Breast epithelium (tissue), 4 donors: ENCODE data around the gene KCTD2. TPM values are rescaled to one million over a fixed set of nuclear protein-coding genes. Genes with fewer than 3 reads are reported as not detected.

Experiments used
- DNase-seq, 2 donors: peaks; one replicate each; pipeline ENCODE4 v3.0.0-alpha.2; 2019; ENCODE audit warnings: low spot score in 2 of 2
- H3K27ac ChIP-seq, 2 donors: fragments of 200-600 bp; sonication (generic) in 1 of 2; one replicate each; pipeline ENCODE4 v1.5.1; 2016 to 2019; ENCODE audit warnings: mild to moderate bottlenecking in 1 of 2
- H3K27me3 ChIP-seq, 2 donors: fragments of 200-600 bp; sonication (generic) in 1 of 2; one replicate each; pipeline versions ENCODE4 v1.5.1 to v1.6.0; 2017 to 2019; ENCODE audit warnings: control low read depth in 1 of 2, mild to moderate bottlenecking in 1 of 2
- H3K36me3 ChIP-seq: fragments of 200-600 bp; one replicate; pipeline ENCODE4 v1.5.1; 2019
- H3K4me1 ChIP-seq, 2 donors: fragments of 200-600 bp; sonication (generic); one replicate each; pipeline ENCODE4 v1.5.1; 2016 to 2019; ENCODE audit warnings: control low read depth in 1 of 2
- H3K4me3 ChIP-seq, 3 donors: fragments of 200-600 bp; sonication (generic); 1 replicate in 2 of 3; 2 replicates in 1 of 3; pipeline ENCODE4 v1.5.1; 2016 to 2019; ENCODE audit warnings: mild to moderate bottlenecking in 3 of 3, moderate library complexity in 2 of 3
- H3K9me3 ChIP-seq, 2 donors: fragments of 200-600 bp; sonication (generic) in 1 of 2; one replicate each; pipeline ENCODE4 v1.5.1; 2016 to 2019; ENCODE audit warnings: control low read depth in 1 of 2
- CTCF ChIP-seq, 3 donors: fragments of 450-650 bp; IDR thresholded peaks; one replicate each; pipeline ENCODE4 v1.5.1; 2016 to 2017; ENCODE audit warnings: antibody characterized with exemption in 3 of 3, mild to moderate bottlenecking in 3 of 3, moderate library complexity in 3 of 3
- POLR2A ChIP-seq: fragments of 450-650 bp; IDR thresholded peaks from one replicate; pipeline ENCODE4 v1.6.1; 2016; ENCODE audit warnings: antibody characterized with exemption, mild to moderate bottlenecking, moderate library complexity
- POLR2AphosphoS5 ChIP-seq, 3 donors: sonication (generic); formaldehyde crosslinking; IDR thresholded peaks; one replicate each; pipeline ENCODE4 v1.6.1; 2017; ENCODE audit warnings: antibody characterized with exemption in 3 of 3
- intact Hi-C: fragments of 100-400 bp; cut with DNase I; formaldehyde crosslinking; loops from one replicate; pipeline ENCODE4 v1.15.1; 2023; ENCODE audit warnings: low total_unique reads
- total RNA-seq, 3 donors: library from RNA; depleted of rRNA; stranded (reverse); fragments of >200 nt; gene quantifications; one replicate each; pipeline ENCODE4 v1.1.0, GENCODE V29; 2016

Gene KCTD2
- 10 to 100 TPM; 23.5 to 28.4 (median 24.6) TPM for total RNA-seq

- intact Hi-C loops = no loop called here
- Histone ChIP-seq H3K4me3 (peak within 1 kb of the TSS; percentile 58 to 97 (median 95)), H3K27ac (peak within 1 kb of the TSS; percentile 94 to 99), H3K9me3 (no peaks in the 10 kb centered on the region), H3K4me1 (peaks cover 0 to 12% of the 10 kb centered on the region in 2 donors), H3K27me3 (no peaks in the 10 kb centered on the region), H3K36me3 (no peaks in the 10 kb centered on the region)
- TF ChIP-seq POLR2A (peak; percentile 88), POLR2AphosphoS5 (IDR thresholded peaks at IDR 0.05) (peak; percentile 90 to 96 (median 96)), CTCF (IDR thresholded peaks at IDR 0.05) (no peak)
- peak; percentile 96 to 97 for DNase-seq
Observed at GRCh38 chr17:75046407-75047289, at the start of gene KCTD2, which contains the start of gene ATP5PD. Gene KCTD2 (plus strand): TSS chr17:75047225. CDS start chr17:75047251, 26 bp downstream. Gene ATP5PD (minus strand): TSS chr17:75046969. CDS start chr17:75042650, 4,319 bp downstream.

- DNase-seq = no peak
- intact Hi-C loops = no loop called here
- Histone ChIP-seq H3K27ac (no peak overlapping the region), H3K9me3 (no peaks in the 10 kb centered on the region), H3K4me3 (no peak overlapping the region), H3K36me3 (no peaks in the 10 kb centered on the region), H3K4me1 (peaks cover 0 to 4% of the 10 kb centered on the region in 2 donors), H3K27me3 (no peaks in the 10 kb centered on the region)
- TF ChIP-seq POLR2A (no peak), CTCF (IDR thresholded peaks at IDR 0.05) (no peak), POLR2AphosphoS5 (IDR thresholded peaks at IDR 0.05) (no peak)
Observed at GRCh38 chr17:74998783-74999182, 48.2 kb upstream of the KCTD2 start.

- intact Hi-C loops = no loop called here
- DNase-seq = no peak
Observed at GRCh38 chr17:74999523-74999922, 47.5 kb upstream of the KCTD2 start.

GRCh38 chr17:75001915-75002843, 44.8 kb upstream of the KCTD2 start:
- Histone ChIP-seq H3K27ac (no peak overlapping the region), H3K4me1 (no peaks in the 10 kb centered on the region), H3K4me3 (no peak overlapping the region), H3K27me3 (no peaks in the 10 kb centered on the region), H3K36me3 (no peaks in the 10 kb centered on the region), H3K9me3 (no peaks in the 10 kb centered on the region)
- no peak for TF ChIP-seq POLR2A
- TF ChIP-seq POLR2AphosphoS5 (IDR thresholded peaks at IDR 0.05) = no peak
- no peak for TF ChIP-seq CTCF (IDR thresholded peaks at IDR 0.05)
- DNase-seq = no peak
- intact Hi-C loops = loop anchor here (2.0 kb wide), 1 partner anchor 19 kb away; no protein-coding TSS in a partner anchor

More at GRCh38 chr17:74999523-74999922, 47.5 kb upstream of the KCTD2 start:
- Histone ChIP-seq H3K27ac (no peak overlapping the region), H3K4me3 (no peak overlapping the region), H3K9me3 (no peaks in the 10 kb centered on the region), H3K4me1 (no peaks in the 10 kb centered on the region), H3K27me3 (no peaks in the 10 kb centered on the region), H3K36me3 (no peaks in the 10 kb centered on the region)
- TF ChIP-seq POLR2A (no peak), POLR2AphosphoS5 (IDR thresholded peaks at IDR 0.05) (no peak), CTCF (IDR thresholded peaks at IDR 0.05) (no peak)
